GM23248 (cell line): Measurements from ENCODE around the gene PGAP6. TPM values are rescaled to one million over a fixed set of nuclear protein-coding genes. Genes with fewer than 3 reads are reported as not detected.

ENCODE experiments used
- DNase-seq: peaks from one replicate; pipeline ENCODE4 v3.0.0-alpha.2; 2015
- H2AFZ ChIP-seq: fragments of 200-600 bp; sonication (generic); 2 replicates; pipeline ENCODE4 v1.6.1; 2016; ENCODE audit warnings: antibody characterized with exemption
- H3F3A ChIP-seq: fragments of 200-600 bp; sonication (generic); 2 replicates; pipeline ENCODE4 v1.6.1; 2016; ENCODE audit warnings: mild to moderate bottlenecking, antibody characterized with exemption, mixed run types; ENCODE audit not compliant: insufficient read depth
- H3K27ac ChIP-seq: fragments of 200-600 bp; sonication (generic); 2 replicates; pipeline ENCODE4 v1.5.1; 2016; ENCODE audit warnings: mild to moderate bottlenecking
- H3K27me3 ChIP-seq: fragments of 200-600 bp; sonication (generic); replicated peaks from 2 replicates; pipeline ENCODE4 v1.6.1; 2016; ENCODE audit warnings: mild to moderate bottlenecking; ENCODE audit not compliant: insufficient read depth
- H3K36me3 ChIP-seq: fragments of 200-600 bp; sonication (generic); 2 replicates; pipeline ENCODE4 v1.6.1; 2016; ENCODE audit warnings: low read depth, mild to moderate bottlenecking
- H3K4me1 ChIP-seq: fragments of 200-600 bp; sonication (generic); 2 replicates; pipeline ENCODE4 v1.6.1; 2016; ENCODE audit warnings: mild to moderate bottlenecking; ENCODE audit not compliant: insufficient read depth
- H3K4me2 ChIP-seq: fragments of 200-600 bp; sonication (generic); one replicate; pipeline ENCODE4 v1.6.1; 2016; ENCODE audit warnings: mild to moderate bottlenecking; ENCODE audit not compliant: unreplicated experiment
- H3K4me3 ChIP-seq: fragments of 200-600 bp; sonication (generic); 2 replicates; pipeline ENCODE4 v1.5.1; 2016; ENCODE audit warnings: mild to moderate bottlenecking
- H3K79me2 ChIP-seq: fragments of 200-600 bp; sonication (generic); 2 replicates; pipeline ENCODE4 v1.6.1; 2016; ENCODE audit warnings: mild to moderate bottlenecking; ENCODE audit not compliant: insufficient read depth
- H3K9ac ChIP-seq: fragments of 200-600 bp; sonication (generic); 2 replicates; pipeline ENCODE4 v1.6.1; 2016; ENCODE audit warnings: mild to moderate bottlenecking
- H3K9me2 ChIP-seq: fragments of 200-600 bp; sonication (generic); 2 replicates; pipeline ENCODE4 v1.6.1; 2016; ENCODE audit warnings: mixed run types, mild to moderate bottlenecking, moderate library complexity; ENCODE audit not compliant: insufficient read depth
- H3K9me3 ChIP-seq: fragments of 200-600 bp; sonication (generic); one replicate; pipeline ENCODE4 v1.6.1; 2017; ENCODE audit warnings: low read depth
- H4K20me1 ChIP-seq: fragments of 200-600 bp; sonication (generic); 2 replicates; pipeline ENCODE4 v1.6.0; 2016; ENCODE audit not compliant: insufficient read depth
- EZH2 ChIP-seq: fragments of 200-600 bp; sonication (generic); IDR thresholded peaks from 2 replicates; pipeline ENCODE4 v1.6.1; 2018; ENCODE audit warnings: antibody characterized with exemption, mild to moderate bottlenecking; ENCODE audit not compliant: insufficient read depth, poor library complexity, severe bottlenecking
- EZH2phosphoT487 ChIP-seq: fragments of 200-600 bp; sonication (generic); IDR thresholded peaks from 2 replicates; pipeline ENCODE4 v1.6.1; 2018; ENCODE audit warnings: antibody characterized with exemption, moderate library complexity, mild to moderate bottlenecking, low read depth; ENCODE audit not compliant: insufficient read depth
- WGBS, 2 experiments: methylation state at CpG; one replicate each; pipeline ENCODE4 v1.1.6; 2015 to 2017; ENCODE audit warnings: low lambda C conversion rate in 2 of 2, low coverage in 1 of 2; ENCODE audit errors: missing lambda C conversion rate in 2 of 2; 5-methylcytosine and 5-hydroxymethylcytosine counted together
- in situ Hi-C: fragments of 300-500 bp; cut with MboI; formaldehyde crosslinking; loops from 2 replicates; pipeline ENCODE4 v1.15.0; 2020
- polyA plus RNA-seq: library from polyadenylated mRNA; unstranded; fragments of >200 nt; fragmentation: Nextera tagmentation; extraction: Ambion mirVana; gene quantifications from 2 replicates; pipeline ENCODE4 v1.2.1, GENCODE V29; 2016
- total RNA-seq: library from RNA; depleted of rRNA; stranded (reverse); fragments of >200 nt; shearing (Covaris generic); gene quantifications from 2 replicates; pipeline ENCODE4 v1.2.3, GENCODE V29; 2014

Gene PGAP6
- total and polyA plus RNA-seq, 2 experiments from 2014 or later: 16.4 to 78.4 TPM

DNA sequence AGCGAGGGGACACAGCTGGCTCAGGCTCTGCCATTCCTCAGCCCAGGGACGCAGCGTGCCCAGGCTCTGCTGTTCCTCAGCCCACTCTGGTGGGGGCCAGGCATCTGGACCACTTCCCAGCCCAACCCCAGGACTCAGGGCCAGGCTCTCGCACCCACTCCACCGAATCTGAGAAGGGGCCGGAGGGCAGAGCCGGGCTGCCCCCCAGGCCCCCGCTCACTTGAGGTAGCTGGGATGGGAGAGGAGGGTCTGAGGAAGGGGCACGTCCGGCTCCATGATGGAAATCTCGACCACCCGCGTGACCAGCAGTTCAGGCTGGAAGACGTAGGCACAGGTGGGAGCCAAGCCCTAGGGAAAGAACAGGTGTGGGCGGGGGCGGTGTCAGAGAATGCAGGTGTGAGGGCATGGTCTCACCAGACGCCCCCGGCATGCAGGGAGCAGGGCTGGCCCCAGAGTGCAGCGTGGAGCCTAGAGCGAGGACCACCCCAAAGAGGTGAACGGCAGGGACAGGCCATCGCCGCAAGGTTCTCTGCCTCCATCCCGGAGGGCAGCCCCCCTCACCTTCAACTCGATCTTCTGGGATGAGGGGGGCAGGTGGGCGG lies 4.9 kb downstream of the PGAP6 start:
- in situ Hi-C loops: no loop called here
- H3K9me2 ChIP-seq: no peaks in the 10 kb centered on the region
- H2AFZ ChIP-seq: no peak overlapping the region
- TF ChIP-seq EZH2phosphoT487 (no peak), EZH2 (no peak)
- H3K27ac ChIP-seq: no peak overlapping the region
- no peaks in the 10 kb centered on the region for H3F3A ChIP-seq
- H3K27me3 ChIP-seq: no peaks in the 10 kb centered on the region
- H3K4me3 ChIP-seq: no peak overlapping the region
- no peak overlapping the region for H3K9ac ChIP-seq
- H4K20me1 ChIP-seq: no peaks in the 10 kb centered on the region
- no peak overlapping the region for H3K4me2 ChIP-seq
- H3K9me3 ChIP-seq: no peaks in the 10 kb centered on the region
- H3K4me1 ChIP-seq: no peaks in the 10 kb centered on the region
- 93 to 95% methylated on average over 15 to 25 of the region's 26 CpGs for WGBS, 2 experiments
- peaks cover 30% of the 10 kb centered on the region for H3K79me2 ChIP-seq
- no peaks in the 10 kb centered on the region for H3K36me3 ChIP-seq
- no peak for DNase-seq

DNA sequence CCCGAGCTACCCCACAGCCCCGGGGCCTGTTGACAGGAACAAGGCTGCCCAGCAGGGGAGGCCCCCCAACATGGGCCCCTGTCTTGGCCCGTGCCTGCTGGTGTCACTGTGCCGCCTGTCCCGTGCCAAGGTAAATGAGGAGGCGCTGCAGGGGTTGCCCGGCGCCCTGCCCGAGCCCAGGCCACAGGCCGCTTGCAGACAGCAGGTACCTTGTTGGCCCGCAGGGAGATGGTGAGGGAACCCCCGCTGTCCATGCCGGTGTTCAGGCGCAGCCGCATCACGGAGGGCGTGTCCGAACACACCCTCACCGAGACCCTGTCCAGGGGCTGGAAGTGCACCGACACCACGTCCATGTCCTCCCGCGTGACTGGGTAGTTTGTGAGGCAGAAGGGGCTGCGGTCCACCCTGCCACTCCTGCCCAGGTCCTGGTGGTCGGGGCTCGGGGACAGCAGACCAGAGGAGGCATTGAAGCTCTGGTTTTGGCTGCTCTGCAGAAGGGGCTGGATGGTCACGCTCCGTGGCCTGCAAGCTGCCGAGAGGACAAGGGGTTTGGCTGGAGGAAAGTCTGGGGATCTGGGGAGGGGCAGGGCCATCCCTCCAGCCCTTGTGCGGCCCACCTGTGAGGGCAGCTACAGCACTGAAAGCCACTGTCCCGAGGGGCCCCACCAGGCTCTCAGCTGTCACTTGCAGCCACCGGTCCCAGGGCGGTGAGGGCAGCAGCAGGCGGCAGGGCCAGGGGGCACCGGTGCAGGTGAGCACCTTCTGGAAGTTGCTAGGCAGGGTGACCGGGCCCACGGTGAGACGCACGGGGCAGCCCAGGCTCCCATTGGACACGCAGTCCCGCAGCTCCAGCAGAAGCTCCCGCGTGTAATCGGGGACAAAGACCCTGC lies 5.6 kb downstream of the PGAP6 start:
- in situ Hi-C loops: no loop called here
- 92 to 94% methylated on average over 41 to 44 of the region's 44 CpGs for WGBS, 2 experiments
- Histone ChIP-seq H3K36me3 (no peaks in the 10 kb centered on the region), H3K4me1 (no peaks in the 10 kb centered on the region), H3K9me3 (no peaks in the 10 kb centered on the region), H2AFZ (no peak overlapping the region), H3K4me2 (no peak overlapping the region), H3K9ac (no peak overlapping the region), H3K79me2 (peaks cover 27% of the 10 kb centered on the region), H3K9me2 (no peaks in the 10 kb centered on the region), H3K27me3 (no peaks in the 10 kb centered on the region), H3K4me3 (no peak overlapping the region), H3F3A (no peaks in the 10 kb centered on the region), H4K20me1 (no peaks in the 10 kb centered on the region), H3K27ac (no peak overlapping the region)
- no peak for TF ChIP-seq EZH2
- TF ChIP-seq EZH2phosphoT487: no peak
- no peak for DNase-seq

DNA sequence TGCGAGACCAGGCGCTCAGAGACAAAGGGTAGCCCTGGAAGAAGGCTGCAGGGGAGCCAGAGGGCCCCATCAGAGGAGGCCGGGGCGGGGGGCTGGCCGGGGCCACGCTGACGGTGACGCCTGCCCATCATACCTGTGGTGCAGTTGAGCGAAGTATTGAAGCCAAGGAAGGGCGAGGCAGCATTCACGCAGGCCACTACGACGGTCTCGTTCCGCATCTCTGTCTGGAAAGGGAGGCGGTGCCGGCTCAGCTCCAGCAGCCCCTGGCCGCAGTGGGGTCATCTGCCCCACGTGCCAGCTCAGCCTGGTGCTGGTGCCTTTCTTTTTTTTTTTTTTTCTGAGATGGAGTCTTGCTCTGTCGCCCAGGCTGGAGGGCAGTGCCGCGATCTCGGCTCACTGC lies 6.6 kb downstream of the PGAP6 start:
- Histone ChIP-seq H3K9me3 (no peaks in the 10 kb centered on the region), H3K36me3 (no peaks in the 10 kb centered on the region), H3K4me2 (no peak overlapping the region), H3K4me1 (peaks cover 5% of the 10 kb centered on the region), H2AFZ (no peak overlapping the region), H4K20me1 (no peaks in the 10 kb centered on the region), H3K27ac (no peak overlapping the region), H3F3A (no peaks in the 10 kb centered on the region), H3K4me3 (no peak overlapping the region), H3K27me3 (no peaks in the 10 kb centered on the region), H3K9me2 (no peaks in the 10 kb centered on the region), H3K79me2 (peaks cover 18% of the 10 kb centered on the region), H3K9ac (no peak overlapping the region)
- 98% methylated on average over 23 of the region's 23 CpGs for WGBS, 2 experiments
- DNase-seq: no peak
- in situ Hi-C loops: no loop called here
- TF ChIP-seq EZH2: no peak
- no peak for TF ChIP-seq EZH2phosphoT487

DNA sequence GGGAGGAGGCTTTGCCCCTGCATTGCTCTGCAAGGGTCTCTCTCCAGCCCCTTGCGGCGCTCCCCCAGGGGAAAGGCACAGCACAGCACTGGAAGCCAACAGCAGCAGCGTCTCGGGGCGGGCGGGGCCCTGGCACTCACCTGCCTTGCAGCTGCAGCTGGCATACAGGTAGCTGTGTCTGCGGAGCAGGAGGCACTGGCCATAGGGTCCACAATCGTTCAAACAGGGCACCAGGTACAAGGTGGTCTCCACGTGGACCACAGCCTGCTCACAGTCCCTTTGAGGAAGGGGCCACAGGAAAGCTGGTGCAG lies 7.2 kb downstream of the PGAP6 start:
- WGBS, 2 experiments: 92 to 94% methylated on average over 8 to 9 of the region's 9 CpGs

More for the DNA sequence above, 7.2 kb downstream of the PGAP6 start:
- Histone ChIP-seq H4K20me1 (no peaks in the 10 kb centered on the region), H3K9me3 (no peaks in the 10 kb centered on the region), H3K27me3 (no peaks in the 10 kb centered on the region), H3K36me3 (no peaks in the 10 kb centered on the region), H3K79me2 (peaks cover 11% of the 10 kb centered on the region), H3K4me1 (peaks cover 8% of the 10 kb centered on the region), H3K4me2 (no peak overlapping the region), H3K9ac (no peak overlapping the region), H2AFZ (no peak overlapping the region), H3K27ac (no peak overlapping the region), H3K9me2 (no peaks in the 10 kb centered on the region), H3K4me3 (no peak overlapping the region), H3F3A (no peaks in the 10 kb centered on the region)
- in situ Hi-C loops: no loop called here
- DNase-seq: no peak
- TF ChIP-seq EZH2phosphoT487 (no peak), EZH2 (no peak)
